ENCODE results near the gene PPM1F. TPM values are rescaled to one million over a fixed set of nuclear protein-coding genes. Genes with fewer than 3 reads are reported as not detected.
"Not testable (repeated sequence)": the region's sequence is repeated elsewhere in the genome, so short reads cannot be mapped to it uniquely, and the experiment has no call there.

PPM1F gene
- total RNA-seq, 1 donor from 2014 or later: 51.0 TPM

DNA sequence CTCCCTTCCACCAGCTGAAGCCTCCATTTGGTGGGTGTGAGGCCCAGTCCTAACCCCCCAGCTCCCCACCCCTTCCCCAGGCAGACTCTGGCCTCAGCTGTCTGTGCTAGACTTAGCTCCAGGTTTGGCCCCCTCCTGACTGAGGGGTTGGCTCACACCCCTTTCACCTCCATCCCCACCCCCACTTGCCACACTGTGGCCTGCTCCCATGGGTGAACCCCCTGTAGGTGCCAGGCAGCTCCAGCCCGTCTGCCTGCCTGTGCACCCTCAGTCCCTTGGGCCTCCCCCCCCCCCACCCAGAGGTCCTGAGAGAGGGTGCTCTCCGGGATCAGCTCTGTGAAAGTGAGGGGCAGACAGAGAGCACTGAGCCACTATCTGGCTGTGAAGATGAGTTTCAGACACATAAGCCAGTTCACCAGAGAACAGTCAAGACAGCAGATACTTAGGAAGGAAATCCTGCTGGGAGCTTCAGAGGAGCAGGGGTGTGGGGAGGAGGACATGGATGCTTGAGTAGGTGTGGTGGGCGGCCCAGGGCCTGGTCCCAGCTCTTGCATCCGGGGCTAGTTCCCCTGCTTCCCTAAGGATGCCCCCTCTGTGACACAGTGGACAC, 36.2 kb downstream of the PPM1F start:
- no peak for ATAC-seq
- intact Hi-C loops (cut with DNase I): no loop called here
- Histone ChIP-seq H3K4me3 (no peak overlapping the region), H3K27me3 (ENCODE audit: low read depth) (no peaks in the 10 kb centered on the region), H3K36me3 (peaks cover 19% of the 10 kb centered on the region), H3K27ac (no peak overlapping the region), H3K9me3 (no peaks in the 10 kb centered on the region), H3K4me1 (no peaks in the 10 kb centered on the region)
- TF ChIP-seq, protein P1, sequence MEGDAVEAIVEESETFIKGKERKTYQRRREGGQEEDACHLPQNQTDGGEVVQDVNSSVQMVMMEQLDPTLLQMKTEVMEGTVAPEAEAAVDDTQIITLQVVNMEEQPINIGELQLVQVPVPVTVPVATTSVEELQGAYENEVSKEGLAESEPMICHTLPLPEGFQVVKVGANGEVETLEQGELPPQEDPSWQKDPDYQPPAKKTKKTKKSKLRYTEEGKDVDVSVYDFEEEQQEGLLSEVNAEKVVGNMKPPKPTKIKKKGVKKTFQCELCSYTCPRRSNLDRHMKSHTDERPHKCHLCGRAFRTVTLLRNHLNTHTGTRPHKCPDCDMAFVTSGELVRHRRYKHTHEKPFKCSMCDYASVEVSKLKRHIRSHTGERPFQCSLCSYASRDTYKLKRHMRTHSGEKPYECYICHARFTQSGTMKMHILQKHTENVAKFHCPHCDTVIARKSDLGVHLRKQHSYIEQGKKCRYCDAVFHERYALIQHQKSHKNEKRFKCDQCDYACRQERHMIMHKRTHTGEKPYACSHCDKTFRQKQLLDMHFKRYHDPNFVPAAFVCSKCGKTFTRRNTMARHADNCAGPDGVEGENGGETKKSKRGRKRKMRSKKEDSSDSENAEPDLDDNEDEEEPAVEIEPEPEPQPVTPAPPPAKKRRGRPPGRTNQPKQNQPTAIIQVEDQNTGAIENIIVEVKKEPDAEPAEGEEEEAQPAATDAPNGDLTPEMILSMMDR (IDR thresholded peaks at IDR 0.05): no peak
- no peak for DNase-seq

DNA sequence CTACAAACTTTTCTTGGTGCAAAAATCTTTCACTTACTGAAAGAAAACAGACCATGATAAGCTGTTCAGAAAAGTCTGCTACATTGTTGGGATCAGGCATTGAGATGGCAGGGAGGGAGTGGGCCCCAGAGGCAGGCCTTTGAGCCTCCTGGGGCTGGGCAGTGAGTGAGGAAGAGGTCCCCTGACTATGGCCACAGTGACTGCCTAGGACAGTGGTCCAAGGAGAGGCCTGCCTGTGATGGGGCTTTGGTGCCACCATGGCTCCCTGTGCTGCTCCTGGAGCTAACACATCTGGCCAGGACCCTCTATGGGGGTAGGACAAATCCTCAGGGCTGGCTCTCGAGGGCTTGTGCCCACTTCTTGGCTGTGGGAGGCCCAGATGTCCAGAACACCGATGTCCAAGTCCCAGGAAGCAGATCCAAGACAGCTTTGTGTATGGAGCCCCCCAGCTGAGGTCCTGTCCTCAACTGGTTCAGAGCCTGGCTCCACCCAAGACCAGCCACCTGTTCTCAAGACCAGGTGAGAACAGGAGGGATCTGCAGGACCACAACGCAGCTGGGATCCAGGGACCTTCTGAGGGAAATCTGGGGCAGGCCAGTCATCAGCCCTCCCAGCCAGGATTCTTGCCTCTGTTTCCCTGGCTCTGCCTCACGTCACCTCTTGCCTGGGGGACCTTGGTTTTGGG, 36.9 kb downstream of the PPM1F start:
- Histone ChIP-seq H3K4me1 (no peaks in the 10 kb centered on the region), H3K27me3 (ENCODE audit: low read depth) (no peaks in the 10 kb centered on the region), H3K27ac (no peak overlapping the region), H3K9me3 (no peaks in the 10 kb centered on the region), H3K4me3 (no peak overlapping the region), H3K36me3 (peaks cover 12% of the 10 kb centered on the region)
- TF ChIP-seq, protein P1 (IDR thresholded peaks at IDR 0.05): no peak
- intact Hi-C loops (cut with DNase I): no loop called here
- ATAC-seq (no peak), DNase-seq (no peak)

DNA sequence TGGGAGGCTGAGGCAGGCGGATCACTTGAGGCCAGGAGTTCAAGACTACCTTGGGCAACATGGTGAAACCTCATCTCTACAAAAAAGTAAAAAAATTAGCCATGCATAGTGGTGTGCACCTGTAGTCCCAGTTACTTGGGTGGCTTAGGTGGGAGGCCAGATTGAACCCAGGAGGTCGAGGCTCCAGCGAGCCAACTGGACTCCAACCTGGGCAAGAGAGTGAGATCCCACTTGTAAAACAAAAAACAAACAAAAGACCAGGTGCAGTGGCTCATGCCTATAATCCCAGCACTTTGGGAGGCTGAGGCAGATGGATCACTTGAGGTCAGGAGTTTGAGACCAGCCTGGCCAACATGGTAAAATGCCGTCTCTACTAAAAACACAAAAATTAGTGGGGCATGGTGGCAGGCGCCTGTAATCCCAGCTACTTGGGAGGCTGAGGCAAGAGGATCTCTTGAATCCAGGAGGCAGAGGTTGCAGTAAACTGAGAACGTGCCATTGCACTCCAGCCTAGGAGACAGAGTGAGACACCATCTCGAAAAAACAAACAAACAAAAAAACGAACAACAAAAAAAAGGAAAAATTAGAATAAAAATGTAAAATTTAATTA, 38.5 kb downstream of the PPM1F start:
- peak; percentile 6 for DNase-seq
- intact Hi-C loops (cut with DNase I); H3K27ac ChIP-seq; H3K9me3 ChIP-seq; ATAC-seq; H3K27me3 ChIP-seq (ENCODE audit: low read depth); H3K4me3 ChIP-seq; H3K36me3 ChIP-seq; H3K4me1 ChIP-seq: not testable (repeated sequence)

DNA sequence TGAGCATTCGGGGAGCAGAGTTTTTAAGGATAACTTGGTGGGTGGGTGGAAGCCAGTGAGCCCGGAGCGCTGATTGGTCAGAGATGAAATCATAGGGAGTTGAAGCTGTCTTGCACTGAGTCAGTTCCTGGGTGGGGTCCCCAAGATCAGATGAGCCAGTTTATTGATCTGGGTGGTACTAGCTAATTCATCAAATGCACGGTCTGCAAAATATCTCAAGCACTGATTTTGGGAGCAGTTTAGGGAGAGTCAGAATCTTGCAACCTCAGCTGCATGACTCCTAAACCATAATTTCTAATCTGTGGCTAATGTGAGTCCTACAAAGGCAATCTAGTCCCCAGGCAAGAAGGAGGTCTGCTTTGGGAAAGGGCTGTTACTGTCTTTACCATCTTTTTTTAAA, 42.3 kb downstream of the PPM1F start:
- ATAC-seq; H3K27ac ChIP-seq; H3K4me1 ChIP-seq; H3K27me3 ChIP-seq (ENCODE audit: low read depth); DNase-seq; intact Hi-C loops (cut with DNase I); H3K9me3 ChIP-seq; H3K36me3 ChIP-seq; H3K4me3 ChIP-seq: not testable (repeated sequence)

DNA sequence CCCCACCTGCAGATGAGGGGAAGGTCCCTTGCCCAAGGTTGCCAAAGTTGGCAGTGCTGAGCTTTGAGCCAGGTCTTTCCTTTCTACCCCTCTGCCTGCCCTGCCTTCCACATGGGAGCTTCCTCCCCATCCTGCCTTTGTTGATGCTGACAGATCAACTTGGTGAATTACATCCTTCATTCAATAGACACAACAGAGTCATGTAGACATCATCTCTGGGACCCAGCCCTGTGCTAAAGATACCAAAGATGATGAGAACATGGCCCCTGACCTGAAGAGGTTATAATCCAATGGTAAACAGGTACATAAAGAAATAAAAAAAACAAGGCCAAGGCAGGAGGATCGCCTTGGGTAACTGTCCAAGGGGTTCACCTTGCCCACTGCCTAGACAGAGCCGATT, 42.8 kb downstream of the PPM1F start:
- Histone ChIP-seq H3K36me3 (no peaks in the 10 kb centered on the region), H3K9me3 (no peaks in the 10 kb centered on the region), H3K27me3 (ENCODE audit: low read depth) (no peaks in the 10 kb centered on the region), H3K4me1 (no peaks in the 10 kb centered on the region), H3K27ac (no peak overlapping the region), H3K4me3 (no peak overlapping the region)
- TF ChIP-seq, protein P1 (IDR thresholded peaks at IDR 0.05): no peak
- intact Hi-C loops (cut with DNase I): no loop called here
- ATAC-seq: no peak
- DNase-seq: no peak

DNA sequence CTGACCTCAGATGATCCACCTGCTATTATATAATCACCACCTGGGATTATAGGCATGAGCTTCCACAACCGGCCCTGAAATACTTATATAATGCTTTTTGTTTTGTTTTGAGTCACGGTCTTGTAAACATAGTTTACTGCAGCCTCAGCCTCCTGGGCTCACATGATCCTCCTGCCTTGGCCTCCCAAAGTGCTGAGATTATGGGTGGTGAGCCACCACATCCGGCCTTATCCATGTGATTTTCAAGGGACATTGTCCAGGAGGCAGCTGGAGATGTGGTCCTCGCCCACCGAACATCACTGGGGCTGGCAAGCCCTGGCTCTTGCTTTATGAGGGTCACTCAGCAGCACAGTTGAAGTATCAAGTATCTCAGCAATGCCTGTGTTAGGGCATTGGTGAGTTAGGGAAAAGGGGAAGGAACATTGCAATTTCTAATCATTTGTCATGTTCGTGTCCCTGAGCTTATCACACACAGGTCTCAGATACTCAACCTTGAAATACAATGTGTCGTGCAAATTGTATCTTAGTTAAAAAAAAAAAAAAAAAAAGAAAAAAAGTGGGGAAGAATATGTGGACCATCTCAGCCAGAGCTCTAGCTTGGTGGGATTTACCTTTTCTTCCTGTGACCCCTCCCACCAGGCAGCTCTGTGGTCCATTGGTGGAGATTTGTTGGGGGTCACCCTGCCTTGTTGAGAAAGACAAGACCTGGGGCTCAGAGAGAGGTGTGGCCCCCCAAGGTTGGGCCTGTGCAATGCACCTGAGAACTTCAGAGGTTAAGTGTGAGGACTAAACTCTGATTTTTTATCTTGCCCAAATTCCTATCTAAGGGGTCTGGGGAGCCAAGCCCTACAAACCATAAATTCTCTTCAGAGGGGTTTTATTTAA, 44.8 kb downstream of the PPM1F start:
- intact Hi-C loops (cut with DNase I): no loop called here
- ATAC-seq (no peak), DNase-seq (peak; percentile 1)
- Histone ChIP-seq H3K4me1 (no peaks in the 10 kb centered on the region), H3K4me3 (no peak overlapping the region), H3K9me3 (no peaks in the 10 kb centered on the region), H3K27me3 (ENCODE audit: low read depth) (no peaks in the 10 kb centered on the region), H3K36me3 (no peaks in the 10 kb centered on the region), H3K27ac (no peak overlapping the region)
- TF ChIP-seq, protein P1 (IDR thresholded peaks at IDR 0.05): no peak

DNA sequence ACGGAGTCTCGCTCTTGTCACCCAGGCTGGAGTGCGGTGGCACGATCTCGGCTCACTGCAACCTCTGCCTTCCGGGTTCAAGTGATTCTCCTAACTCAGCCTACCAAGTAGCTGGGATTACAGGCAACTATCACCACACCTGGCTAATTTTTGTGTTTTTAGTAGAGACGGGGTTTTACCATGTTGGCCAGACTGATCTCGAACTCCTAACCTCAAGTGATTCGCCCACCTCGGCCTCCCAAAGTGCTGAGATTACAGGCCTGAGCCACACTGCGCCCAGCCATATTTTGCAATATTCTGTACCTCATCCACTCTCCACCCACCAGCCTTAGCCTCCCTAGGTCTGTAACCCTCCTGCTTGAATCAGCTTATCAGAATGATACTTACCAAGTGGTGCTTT, 47.4 kb downstream of the PPM1F start:
- H3K27ac ChIP-seq; H3K36me3 ChIP-seq; ATAC-seq; H3K9me3 ChIP-seq; H3K27me3 ChIP-seq (ENCODE audit: low read depth); intact Hi-C loops (cut with DNase I); H3K4me1 ChIP-seq; H3K4me3 ChIP-seq: not testable (repeated sequence)
- peak; percentile 0 for DNase-seq

Measured in lower lobe of right lung (tissue), 2 donors.